HG02852 (cell line): ENCODE results near the gene FGD6.

Experiments
- ATAC-seq: cut with Tn5 transposase; IDR thresholded peaks from one replicate; pipeline ENCODE4 v1.9.1; 2021; ENCODE audit warnings: mild to moderate bottlenecking, moderate library complexity; ENCODE audit not compliant: unreplicated experiment

Gene FGD6

GRCh38 chr12:95034750-95035149, 182.5 kb downstream of the FGD6 start:
- ATAC-seq, result no peak
